Endometrial microvascular endothelial cells (primary cell): ENCODE results near the gene HK1. TPM values are rescaled to one million over a fixed set of nuclear protein-coding genes. Genes with fewer than 3 reads are reported as not detected.
"Not testable (repeated sequence)": the region's sequence is repeated elsewhere in the genome, so short reads cannot be mapped to it uniquely, and the experiment has no call there.

Experiments used
- in situ Hi-C: cut with HindIII; loops from 2 replicates; pipeline ENCODE4 v1.10.0; 2017; ENCODE audit warnings: low sequenced_read_pairs, low pct_unique_long_range_greater_than_20kb; ENCODE audit errors: inconsistent ontology term
- total RNA-seq: library from RNA; depleted of rRNA; stranded (reverse); fragments of >200 nt; gene quantifications from one replicate; pipeline ENCODE4 v1.2.3, GENCODE V29; 2015; ENCODE audit errors: inconsistent ontology term

Gene HK1
- total RNA-seq, 1 donor from 2014 or later = 128 TPM

DNA sequence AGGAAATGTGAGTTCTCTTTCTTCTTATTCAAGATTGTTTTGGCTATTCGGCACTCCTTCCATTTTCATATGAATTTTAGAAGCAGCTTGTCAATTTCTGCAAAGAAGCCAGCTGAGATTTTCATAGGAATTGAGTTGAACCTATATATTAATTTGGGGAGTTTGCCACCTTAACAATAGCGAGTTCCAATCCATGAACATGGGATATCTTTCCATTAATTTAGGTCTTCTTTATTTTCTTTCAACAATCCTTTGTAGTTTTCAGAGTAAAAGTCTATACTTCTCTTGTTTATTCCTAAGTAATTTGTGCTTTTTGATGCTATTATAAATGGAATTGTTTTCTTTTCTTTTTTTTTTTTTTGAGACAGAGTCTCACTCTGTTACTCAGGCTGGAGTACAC lies 26.9 kb upstream of the HK1 start:
- in situ Hi-C loops = not testable (repeated sequence)

GRCh38 chr10:69253171-69253570 lies 25.1 kb upstream of the HK1 start:
- in situ Hi-C loops = no loop called here

DNA sequence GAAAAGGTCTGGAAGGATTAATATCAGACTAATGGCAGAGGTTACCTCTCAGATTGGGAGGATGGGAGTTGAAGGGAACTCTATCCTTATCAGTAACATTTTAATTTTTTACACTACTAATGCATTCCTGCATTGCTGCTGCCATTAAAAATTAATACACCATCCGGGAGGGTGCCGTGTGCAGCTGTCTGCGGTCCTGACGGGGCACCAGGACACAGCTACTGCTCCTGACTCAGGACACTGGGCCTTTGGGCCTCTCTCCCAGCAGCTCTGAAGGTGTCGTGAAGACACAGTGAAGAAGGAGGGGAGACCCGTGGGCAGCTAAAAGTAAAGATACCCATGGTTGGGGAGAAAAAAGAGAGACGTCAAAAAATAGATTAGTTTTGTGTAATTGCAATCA lies 23.4 kb upstream of the HK1 start:
- in situ Hi-C loops = no loop called here

DNA sequence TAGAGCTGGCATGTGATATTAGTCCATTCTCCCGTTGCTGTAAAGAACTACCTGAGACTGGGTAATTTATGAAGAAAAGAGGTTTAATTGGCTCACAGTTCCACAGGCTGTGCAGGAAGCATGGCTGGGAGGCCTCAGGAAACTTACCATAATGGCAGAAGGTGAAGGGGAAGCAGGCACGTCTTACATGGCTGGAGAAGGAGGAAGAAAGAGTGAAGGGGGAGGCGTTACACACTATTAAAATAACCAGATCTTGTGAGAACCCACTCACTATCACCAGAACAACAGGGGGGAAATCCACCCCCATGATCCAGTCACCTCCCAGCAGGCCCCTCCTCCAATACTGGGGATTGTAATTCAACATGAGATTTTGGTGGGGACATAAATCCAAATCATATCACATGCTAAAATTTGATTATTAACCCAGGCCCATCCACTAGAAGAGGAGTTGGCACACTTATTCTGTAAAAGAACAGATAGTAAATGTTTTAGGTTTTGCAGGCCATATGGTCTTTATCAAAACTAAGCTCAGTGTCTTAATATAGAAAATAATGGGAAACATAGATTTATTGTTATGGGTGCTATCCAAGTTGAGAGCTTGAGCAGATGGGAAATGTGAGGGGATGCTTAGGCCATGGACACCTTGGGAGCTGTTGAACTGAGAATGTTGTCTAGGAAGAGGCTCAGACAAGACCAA lies 18.6 kb upstream of the HK1 start:
- in situ Hi-C loops = no loop called here

DNA sequence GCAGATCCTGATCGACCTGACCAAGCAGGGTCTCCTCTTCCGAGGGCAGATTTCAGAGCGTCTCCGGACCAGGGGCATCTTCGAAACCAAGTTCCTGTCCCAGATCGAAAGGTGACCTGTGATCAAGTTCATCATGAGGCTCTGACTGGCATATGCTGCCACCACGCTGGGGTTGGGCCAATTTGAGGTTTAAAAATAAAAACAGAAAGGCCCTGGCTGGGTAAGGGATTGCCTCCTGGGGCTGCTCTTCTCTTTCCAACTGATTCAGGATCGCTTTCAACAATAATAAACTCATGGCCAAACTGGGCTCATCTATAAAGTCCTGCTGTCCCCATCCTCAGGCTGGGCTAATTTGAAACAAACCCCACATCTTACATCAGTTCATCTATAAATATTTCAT lies 17.1 kb upstream of the HK1 start:
- in situ Hi-C loops = no loop called here

DNA sequence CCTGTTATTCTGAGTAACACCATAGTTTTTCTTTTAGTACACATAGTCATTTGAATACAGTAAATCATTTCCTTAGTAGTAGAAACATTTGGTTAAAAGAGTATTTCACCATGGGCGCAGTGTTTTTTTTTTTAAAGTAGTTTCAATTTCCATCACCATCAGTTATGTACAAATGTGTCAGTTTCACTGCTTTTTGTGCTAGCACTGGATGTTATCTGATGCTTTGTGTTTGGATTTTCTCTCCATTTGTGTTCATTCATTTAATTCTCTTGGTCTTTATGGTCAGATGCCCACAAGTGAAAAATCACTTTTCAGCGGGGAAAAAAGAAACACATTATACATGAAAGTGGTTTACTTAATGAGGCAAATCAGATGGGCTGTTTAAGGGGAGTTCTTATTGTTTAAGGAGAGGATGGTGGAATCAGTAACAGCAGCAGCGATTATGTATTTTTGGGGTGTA lies 16.0 kb upstream of the HK1 start:
- in situ Hi-C loops = no loop called here

DNA sequence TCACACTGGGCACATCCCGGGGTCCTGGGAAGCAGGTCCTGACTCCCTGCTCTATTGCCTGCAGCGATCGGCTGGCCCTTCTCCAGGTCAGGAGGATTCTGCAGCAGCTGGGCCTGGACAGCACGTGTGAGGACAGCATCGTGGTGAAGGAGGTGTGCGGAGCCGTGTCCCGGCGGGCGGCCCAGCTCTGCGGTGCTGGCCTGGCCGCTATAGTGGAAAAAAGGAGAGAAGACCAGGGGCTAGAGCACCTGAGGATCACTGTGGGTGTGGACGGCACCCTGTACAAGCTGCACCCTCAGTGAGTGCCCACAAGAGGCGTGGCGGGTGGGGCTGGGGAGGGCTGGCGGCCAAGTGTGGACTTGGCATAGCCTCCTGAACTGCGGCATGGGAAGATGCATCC lies 12.8 kb upstream of the HK1 start:
- in situ Hi-C loops = no loop called here

- in situ Hi-C loops = no loop called here
Observed at GRCh38 chr10:69268761-69269416, 9.4 kb upstream of the HK1 start.

DNA sequence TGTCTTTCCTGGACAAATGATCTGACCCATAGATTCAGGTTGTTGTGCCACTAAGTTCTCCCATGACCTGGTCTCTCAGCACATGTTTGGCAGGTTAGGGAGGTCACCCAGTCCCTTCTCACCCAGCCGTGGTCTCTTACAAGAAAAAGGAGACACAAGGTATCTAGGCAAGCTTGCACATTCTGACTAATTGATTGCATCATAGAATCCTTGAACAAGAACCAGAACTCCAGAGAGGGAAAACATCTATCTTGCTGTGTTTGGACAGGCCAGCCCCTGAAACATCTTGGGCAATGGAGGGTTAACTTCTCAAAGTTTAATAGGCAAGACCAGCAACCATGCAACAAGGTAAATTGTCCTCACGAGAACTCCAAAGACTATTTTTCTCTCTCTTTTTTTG lies 8.5 kb upstream of the HK1 start:
- in situ Hi-C loops = no loop called here

DNA sequence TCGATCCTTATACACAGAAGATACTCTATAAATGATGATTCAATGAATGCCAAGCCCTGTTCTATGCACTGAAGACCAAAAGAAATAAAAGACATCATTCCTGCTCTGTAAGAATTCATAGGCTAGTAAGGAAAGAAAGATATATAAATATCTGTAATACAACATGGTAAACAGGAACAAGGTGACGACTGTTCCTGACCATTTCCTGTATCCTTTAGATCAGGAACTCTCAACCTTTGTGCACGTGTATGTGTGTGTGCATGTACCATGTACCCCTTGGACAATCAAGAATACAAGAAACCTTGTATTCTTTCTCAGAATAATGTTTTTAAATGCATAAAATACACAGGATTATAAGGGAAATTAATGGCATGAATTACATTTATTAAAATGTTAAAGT lies 7.3 kb upstream of the HK1 start:
- in situ Hi-C loops = no loop called here

GRCh38 chr10:69272624-69273023 lies 5.7 kb upstream of the HK1 start:
- in situ Hi-C loops = no loop called here

DNA sequence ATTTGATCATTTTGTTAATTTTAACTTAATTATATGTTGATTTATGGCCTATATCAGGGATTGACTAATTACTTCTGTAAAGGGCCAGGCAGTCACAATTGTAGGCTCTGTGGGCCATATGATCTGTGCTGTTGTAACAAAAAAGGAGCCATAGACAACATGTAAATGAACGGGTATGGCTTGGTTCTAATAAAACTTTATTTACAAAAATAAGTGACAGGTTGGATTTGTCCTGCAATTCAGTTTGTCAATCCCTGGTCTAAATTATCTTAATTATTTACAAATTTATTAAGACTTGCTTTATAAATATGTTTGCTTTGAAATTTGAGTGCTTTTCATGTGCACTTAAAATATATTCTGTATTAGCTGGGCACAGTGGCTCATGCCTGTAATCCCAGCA lies 2.9 kb upstream of the HK1 start:
- in situ Hi-C loops = no loop called here

DNA sequence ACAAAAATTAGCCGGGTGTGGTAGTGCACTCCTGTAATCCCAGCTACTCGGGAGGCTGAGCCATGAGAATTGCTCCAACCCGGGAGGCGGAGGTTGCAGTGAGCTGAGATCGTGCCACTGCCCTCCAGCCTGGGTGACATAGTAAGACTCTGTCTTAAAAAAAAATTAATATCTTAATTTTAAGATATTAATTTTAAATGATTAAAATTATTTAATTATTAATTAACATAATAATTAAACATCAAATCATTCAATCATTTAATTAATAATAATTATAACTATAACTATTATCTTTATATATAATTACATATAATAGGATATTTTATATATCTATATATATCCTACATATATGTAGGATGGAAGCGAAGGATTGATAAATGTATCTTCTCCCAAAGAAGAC lies 1.8 kb upstream of the HK1 start:
- in situ Hi-C loops = no loop called here

- in situ Hi-C loops = no loop called here
Observed at GRCh38 chr10:69279110-69279509, 814 bp downstream of the HK1 start.

- in situ Hi-C loops = no loop called here
Observed at GRCh38 chr10:69281507-69282413, 3.5 kb downstream of the HK1 start.

- in situ Hi-C loops = not testable (repeated sequence)
Observed at GRCh38 chr10:69284402-69284801, 6.1 kb downstream of the HK1 start.

GRCh38 chr10:69285699-69286098 lies 7.4 kb downstream of the HK1 start:
- in situ Hi-C loops = no loop called here

DNA sequence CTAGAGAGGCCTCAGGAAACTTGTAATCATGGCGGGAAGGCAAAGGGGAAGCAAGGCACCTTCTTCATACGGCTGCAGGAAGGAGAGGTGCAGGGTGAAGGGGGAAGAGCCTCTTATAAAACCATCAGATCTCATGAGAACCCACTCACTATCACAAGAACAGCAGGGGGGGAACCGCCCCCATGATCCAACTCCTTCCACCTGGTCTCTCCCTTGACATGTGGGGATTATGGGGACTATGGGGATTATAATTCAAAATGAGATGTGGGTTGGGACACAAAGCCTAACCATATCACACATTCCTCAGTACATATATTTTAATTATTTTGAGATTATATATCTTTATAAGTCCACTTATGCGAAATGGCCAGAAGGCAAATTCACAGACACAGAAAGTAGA lies 8.9 kb downstream of the HK1 start:
- in situ Hi-C loops = no loop called here

DNA sequence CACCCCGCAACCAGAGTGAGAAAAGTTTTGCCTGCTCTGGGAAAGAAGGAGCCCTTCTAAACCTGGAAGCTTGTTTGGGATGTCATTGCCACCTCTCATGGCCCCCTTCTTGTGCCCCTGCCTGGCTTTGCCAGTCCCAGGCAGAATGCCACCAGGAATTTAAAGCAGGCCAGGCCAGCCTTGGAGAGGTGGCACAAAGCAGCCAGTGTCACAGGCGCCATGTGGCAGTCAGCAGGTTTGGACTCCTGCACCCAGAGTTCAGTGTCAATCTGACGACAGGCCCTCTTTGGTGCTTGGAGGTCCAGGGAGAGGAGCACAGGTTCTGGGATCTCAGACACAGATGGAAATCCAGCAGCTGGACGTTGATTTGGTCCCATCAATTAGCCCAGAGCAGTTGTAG lies 12.7 kb downstream of the HK1 start:
- in situ Hi-C loops = no loop called here

GRCh38 chr10:69292459-69292858 lies 14.2 kb downstream of the HK1 start:
- in situ Hi-C loops = no loop called here
